NCI-H128 (cell line): ENCODE data around the gene OR7C1.
"Not testable (repeated sequence)": the region's sequence is repeated elsewhere in the genome, so short reads cannot be mapped to it uniquely, and the experiment has no call there.

Source experiments
- DNase-seq: peaks from one replicate; lab custom pipeline; 2025; ENCODE audit not compliant: unreplicated experiment; lab: John Stamatoyannopoulos, UW

OR7C1 gene

DNA sequence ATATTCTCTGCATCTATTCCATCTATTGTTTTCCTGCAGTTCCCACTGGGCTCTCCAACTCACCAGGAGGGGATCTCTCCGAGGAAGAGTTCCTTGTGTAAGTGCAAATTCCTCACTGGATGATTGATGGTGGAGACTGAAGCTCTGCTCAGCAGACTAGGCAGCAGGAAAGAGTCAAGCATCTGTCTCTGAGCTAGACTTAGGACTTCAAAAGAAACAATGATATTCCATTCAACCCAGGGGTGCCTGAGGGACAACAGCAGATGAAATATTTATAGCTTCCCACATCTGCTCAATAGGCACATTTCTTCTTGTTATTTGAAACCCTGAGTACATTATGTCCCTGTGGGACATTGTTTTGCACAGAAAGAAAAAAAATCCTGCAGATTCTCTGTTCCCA lies at the start of gene OR7C1, which contains the start of gene OR7A5:
OR7C1 (minus strand) TSS at position 175 of the 400 bp plus-strand sequence. CDS start 35,049 bp downstream, outside the sequence.
OR7A5 (minus strand) TSS at position 175 of the 400 bp plus-strand sequence. CDS start 6,944 bp downstream, outside the sequence.
- no peak for DNase-seq

GRCh38 chr19:14871619-14872230 lies 36.7 kb upstream of the OR7C1 start:
- DNase-seq, result no peak

DNA sequence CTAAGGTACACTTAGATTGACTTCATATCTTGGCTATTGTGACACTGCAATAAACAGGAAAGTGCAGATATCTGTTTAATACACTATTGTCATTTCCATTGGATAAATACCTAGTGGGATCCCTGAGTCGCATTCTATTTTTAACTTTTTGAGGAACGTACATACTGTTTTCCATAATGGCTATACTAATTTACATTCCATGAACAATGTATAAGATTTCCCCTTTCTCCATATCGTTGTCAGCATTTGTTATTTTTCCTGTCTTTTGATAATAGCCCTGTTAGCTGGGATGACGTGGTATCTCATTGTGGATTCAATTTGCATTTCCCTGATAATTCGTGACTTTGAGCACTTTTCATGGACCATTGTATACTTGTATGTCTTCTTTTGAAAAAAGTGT lies 33.5 kb upstream of the OR7C1 start:
- no peak for DNase-seq

DNA sequence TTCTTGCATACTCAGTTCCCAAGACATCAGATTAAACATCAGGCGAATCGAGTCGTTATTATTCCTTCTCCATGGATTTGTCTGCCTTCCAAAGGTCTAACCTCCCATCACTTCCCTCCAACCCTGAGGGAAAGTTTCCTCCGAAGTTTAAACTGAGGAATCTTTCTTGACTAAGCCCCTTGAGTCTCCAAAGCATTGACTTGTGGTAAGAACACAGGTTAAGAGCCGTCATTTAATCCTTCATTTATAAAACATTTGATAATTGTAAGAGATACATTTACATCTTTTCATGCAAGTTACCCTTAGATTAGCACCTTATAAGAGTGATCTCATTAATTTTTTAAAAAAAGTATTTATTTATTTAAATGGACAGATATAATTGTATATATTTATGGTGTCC lies 13.8 kb upstream of the OR7C1 start, which contains the start of gene OR7A10:
OR7A10 (minus strand) TSS at position 101 of the 400 bp plus-strand sequence. CDS start 7,045 bp downstream, outside the sequence.
- no peak for DNase-seq

GRCh38 chr19:14843578-14843977 lies 8.6 kb upstream of the OR7C1 start:
- DNase-seq, result no peak

DNA sequence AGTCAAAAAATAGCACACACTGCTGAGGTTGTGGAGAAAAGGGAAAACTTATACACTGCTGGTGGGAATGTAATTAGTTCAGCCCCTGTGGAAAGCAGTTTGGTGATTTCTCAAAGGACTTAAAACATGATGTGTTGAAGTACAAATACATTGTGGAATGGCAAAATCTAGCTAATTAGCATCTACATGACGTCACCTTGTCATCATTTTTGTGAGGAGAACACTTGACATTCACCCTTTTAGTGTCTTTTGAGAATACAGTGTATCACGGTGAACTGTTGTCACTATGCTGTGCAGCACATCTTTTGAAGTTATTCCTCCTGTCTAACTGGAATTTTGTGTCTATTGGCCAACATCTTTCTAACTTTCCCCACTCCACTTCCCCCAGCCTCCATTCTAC lies 8.2 kb upstream of the OR7C1 start:
- no peak for DNase-seq

- DNase-seq, result no peak
Measured at GRCh38 chr19:14840206-14840605, 5.2 kb upstream of the OR7C1 start.

GRCh38 chr19:14837391-14837790 lies 2.4 kb upstream of the OR7C1 start:
- no peak for DNase-seq

GRCh38 chr19:14830702-14831101 lies 4.3 kb downstream of the OR7C1 start:
- no peak for DNase-seq

- DNase-seq, result no peak
Measured at GRCh38 chr19:14826006-14826405, 9.0 kb downstream of the OR7C1 start.

DNA sequence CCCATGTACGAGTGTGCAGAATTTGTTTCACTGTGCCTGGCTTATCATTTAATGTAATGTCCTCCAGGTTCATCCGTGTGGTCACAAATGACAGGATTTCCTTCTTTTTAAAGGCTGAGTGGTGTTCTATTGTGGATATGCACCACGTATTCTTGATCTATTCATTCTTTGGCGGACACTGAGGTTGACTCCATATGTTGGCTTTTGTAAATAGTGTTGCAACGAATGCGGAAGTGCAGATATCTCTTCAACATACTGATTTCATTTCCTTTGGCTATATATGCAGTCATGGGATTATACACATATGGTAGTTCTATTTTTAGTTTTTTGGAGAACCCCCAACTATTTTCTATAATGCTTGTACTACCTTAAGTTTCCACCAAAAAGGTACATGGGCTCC lies 13.0 kb downstream of the OR7C1 start:
- DNase-seq, result no peak

DNA sequence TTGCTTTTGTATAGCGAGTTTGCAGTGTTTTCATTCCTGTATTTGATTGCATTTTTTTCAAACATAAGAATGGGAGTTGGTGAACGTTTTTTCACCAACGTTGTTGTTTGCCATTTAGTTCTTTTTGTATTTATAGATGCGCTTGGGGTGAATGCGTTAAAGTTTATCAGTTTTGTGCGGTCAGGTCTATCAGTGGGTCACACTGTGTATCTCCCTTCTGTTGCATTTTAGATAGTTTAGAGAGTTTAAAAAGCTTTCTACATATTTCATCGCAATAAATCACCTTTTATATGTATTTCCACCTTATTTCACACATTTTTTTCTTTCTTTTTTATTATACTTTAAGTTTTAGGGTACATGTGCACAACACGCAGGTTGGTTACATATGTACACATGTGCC lies 16.4 kb downstream of the OR7C1 start:
- DNase-seq, result no peak

GRCh38 chr19:14817052-14817451 lies 17.9 kb downstream of the OR7C1 start:
- DNase-seq, result no peak

- DNase-seq, result no peak
Measured at GRCh38 chr19:14814982-14815652, 19.9 kb downstream of the OR7C1 start.

- no peak for DNase-seq
Measured at GRCh38 chr19:14809272-14810057, 25.5 kb downstream of the OR7C1 start.

DNA sequence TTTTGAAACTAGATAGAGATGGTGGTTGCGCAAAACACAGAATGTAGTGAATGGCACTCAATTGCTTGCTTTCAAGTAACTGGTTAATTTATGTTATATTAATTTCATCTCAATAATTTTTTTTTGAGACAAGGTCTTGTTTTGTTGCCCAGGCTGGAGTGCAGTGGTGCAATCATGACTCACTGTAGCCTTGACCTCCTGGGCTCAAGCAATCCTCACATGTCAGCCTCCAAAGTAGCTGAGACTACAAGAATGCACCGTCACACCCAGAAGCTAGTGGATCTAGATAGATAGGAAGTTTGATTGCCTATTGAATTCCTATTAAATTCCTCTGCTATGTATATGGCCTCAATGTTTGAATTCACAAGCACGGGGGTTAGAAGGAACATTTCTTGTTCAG lies 30.2 kb downstream of the OR7C1 start:
- no peak for DNase-seq

DNA sequence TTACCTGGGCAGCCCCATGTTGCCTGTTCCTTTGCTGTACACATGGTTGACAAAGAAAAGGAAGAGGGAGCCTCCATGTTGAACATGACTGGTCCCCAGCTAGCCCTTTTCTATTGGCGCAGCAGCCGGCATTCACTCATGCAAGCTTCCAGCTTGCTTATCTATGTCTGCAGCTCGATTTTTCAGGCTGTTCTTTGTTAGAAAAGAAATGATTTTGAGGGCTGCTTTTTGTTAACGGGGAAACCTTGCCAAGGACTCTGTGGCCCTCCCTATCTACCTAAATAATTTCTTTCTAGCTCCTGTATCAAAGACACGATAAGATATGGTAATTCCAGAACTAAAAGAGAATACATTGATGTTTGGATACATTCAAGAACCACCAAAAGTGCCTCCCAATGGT lies 36.2 kb downstream of the OR7C1 start:
- no peak for DNase-seq

DNA sequence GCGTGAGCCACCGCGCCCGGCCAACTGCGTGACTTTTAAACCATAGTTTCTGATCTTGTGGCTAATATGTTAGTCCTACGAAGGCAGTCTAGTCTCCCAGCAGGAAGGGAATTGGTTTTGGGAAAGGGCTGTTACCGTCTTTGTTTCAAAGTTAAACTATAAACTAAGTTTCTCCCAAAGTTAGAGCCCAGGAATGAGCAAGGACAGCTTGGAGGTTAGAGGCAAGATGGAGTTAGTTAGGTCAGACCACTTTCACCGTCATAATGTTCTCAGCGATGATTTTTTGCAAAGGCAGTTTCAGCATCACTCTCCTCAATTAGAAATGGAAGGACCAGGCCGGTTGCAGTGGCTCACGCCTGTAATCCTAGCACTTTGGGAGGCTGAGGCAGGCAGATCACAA lies 39.0 kb downstream of the OR7C1 start:
- no peak for DNase-seq

- no peak for DNase-seq
Measured at GRCh38 chr19:14795078-14795721, 39.8 kb downstream of the OR7C1 start.

GRCh38 chr19:14792250-14792649 lies 42.7 kb downstream of the OR7C1 start:
- DNase-seq, result not testable (repeated sequence)

DNA sequence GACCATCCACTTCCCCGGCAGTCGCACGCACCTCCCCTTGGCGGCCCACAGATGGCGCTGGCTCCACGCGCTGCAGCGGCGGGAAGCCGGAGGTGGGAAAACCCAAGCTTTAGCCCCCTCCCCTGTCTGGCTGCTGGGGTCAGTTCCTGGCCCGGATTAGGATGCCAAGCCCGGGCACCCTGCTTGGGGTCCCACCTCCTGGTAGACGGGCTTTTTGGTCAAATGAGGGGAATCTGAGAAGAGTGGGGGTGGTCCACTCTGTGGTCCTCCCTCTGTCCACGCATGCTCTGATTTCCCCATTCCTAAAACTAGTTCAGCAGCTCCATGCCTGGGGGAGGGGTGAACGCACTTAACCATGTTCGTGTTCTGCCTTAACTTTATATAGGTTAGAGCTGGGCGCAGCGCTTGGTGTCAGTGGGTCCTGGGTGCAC lies 48.5 kb downstream of the OR7C1 start:
- no peak for DNase-seq
